Stimulated activated CD8-positive, alpha-beta memory T cell treated with anti-CD3 and anti-CD28 coated beads, Interleukin-7, amount 100 ng/mL, for 48 hours (primary cell): Measurements from ENCODE around the gene LRRC45.
"Not testable (repeated sequence)": the region's sequence is repeated elsewhere in the genome, so short reads cannot be mapped to it uniquely, and the experiment has no call there.

Experiments used
- DNase-seq, 2 donors: peaks; one replicate each; pipeline ENCODE4 v3.0.0-alpha.2; 2020; ENCODE audit warnings: low read depth in 1 of 2; ENCODE audit errors: extremely low read depth in 1 of 2

LRRC45 gene

GRCh38 chr17:82022981-82023446 is at the start of gene LRRC45:
LRRC45 (plus strand) TSS chr17:82023305; CDS start chr17:82023644, 339 bp downstream.
- peak; percentile 99 to 100 for DNase-seq

- DNase-seq, result no peak
Observed at GRCh38 chr17:81973432-81973831, 49.7 kb upstream of the LRRC45 start.

- no peak for DNase-seq
Observed at GRCh38 chr17:81976332-81977210, 46.5 kb upstream of the LRRC45 start.

- peak; percentile 70 to 82 for DNase-seq
Observed at GRCh38 chr17:81977211-81977808, 45.8 kb upstream of the LRRC45 start, which contains the start of gene ASPSCR1. ASPSCR1 (plus strand) TSS chr17:81977629; CDS start chr17:81977647, 18 bp downstream.

GRCh38 chr17:81978524-81979298 is 44.4 kb upstream of the LRRC45 start:
- no peak for DNase-seq

- DNase-seq, result no peak
Observed at GRCh38 chr17:81980122-81980521, 43.0 kb upstream of the LRRC45 start.

- no peak for DNase-seq
Observed at GRCh38 chr17:81980707-81981343, 42.3 kb upstream of the LRRC45 start.

- DNase-seq, result not testable (repeated sequence)
Observed at GRCh38 chr17:81981511-81981910, 41.6 kb upstream of the LRRC45 start.

GRCh38 chr17:81983011-81983638 is 40.0 kb upstream of the LRRC45 start:
- no peak for DNase-seq

- no peak for DNase-seq
Observed at GRCh38 chr17:81983639-81984373, 39.3 kb upstream of the LRRC45 start.

GRCh38 chr17:81984773-81985410 is 38.2 kb upstream of the LRRC45 start:
- DNase-seq, result no peak

- DNase-seq, result no peak
Observed at GRCh38 chr17:81986606-81987005, 36.5 kb upstream of the LRRC45 start.

- no peak for DNase-seq
Observed at GRCh38 chr17:81987161-81987770, 35.8 kb upstream of the LRRC45 start.

GRCh38 chr17:81990836-81991683 is 32.0 kb upstream of the LRRC45 start:
- DNase-seq, result no peak

GRCh38 chr17:81991684-81992305 is 31.3 kb upstream of the LRRC45 start:
- no peak for DNase-seq

GRCh38 chr17:81992306-81993102 is 30.6 kb upstream of the LRRC45 start:
- no peak for DNase-seq
